SU-DHL-6 (cell line): ENCODE measurements around the gene THSD4.

Experiments
- EZH2phosphoT487 ChIP-seq: fragments of 200-600 bp; sonication (generic), shearing (Covaris generic); conservative IDR thresholded peaks from 2 replicates; pipeline ENCODE4 v1.6.1; 2018; ENCODE audit warnings: mild to moderate bottlenecking, antibody characterized with exemption, low read length, moderate library complexity, mixed read lengths
- TF ChIP-seq, protein P1 (sequence below): fragments of 200-600 bp; sonication (generic); IDR thresholded peaks from one replicate; pipeline ENCODE4 v1.5.1; 2017; ENCODE audit warnings: antibody characterized with exemption, mild to moderate bottlenecking, low read length, moderate library complexity; ENCODE audit not compliant: insufficient read depth, poor library complexity, severe bottlenecking

DNA sequence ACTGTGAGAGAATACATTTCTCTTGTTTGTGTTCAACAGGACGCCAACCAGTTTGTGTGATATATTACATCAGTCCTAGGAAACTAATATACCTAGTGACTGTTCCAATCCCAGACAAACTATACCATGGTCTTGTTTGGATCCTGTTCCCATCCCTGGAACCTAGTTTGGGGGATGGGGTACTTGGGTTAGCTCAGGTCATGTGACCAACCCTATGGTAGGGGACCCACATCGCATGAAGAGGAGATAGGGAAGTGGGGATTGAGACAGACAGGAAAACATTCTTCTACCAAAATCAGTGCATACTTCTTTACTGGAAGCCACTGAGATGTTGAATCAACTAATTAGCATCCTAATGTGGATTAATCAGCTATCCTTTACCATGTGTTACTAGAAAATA is 146.1 kb downstream of the THSD4 start:
- TF ChIP-seq, protein P1, sequence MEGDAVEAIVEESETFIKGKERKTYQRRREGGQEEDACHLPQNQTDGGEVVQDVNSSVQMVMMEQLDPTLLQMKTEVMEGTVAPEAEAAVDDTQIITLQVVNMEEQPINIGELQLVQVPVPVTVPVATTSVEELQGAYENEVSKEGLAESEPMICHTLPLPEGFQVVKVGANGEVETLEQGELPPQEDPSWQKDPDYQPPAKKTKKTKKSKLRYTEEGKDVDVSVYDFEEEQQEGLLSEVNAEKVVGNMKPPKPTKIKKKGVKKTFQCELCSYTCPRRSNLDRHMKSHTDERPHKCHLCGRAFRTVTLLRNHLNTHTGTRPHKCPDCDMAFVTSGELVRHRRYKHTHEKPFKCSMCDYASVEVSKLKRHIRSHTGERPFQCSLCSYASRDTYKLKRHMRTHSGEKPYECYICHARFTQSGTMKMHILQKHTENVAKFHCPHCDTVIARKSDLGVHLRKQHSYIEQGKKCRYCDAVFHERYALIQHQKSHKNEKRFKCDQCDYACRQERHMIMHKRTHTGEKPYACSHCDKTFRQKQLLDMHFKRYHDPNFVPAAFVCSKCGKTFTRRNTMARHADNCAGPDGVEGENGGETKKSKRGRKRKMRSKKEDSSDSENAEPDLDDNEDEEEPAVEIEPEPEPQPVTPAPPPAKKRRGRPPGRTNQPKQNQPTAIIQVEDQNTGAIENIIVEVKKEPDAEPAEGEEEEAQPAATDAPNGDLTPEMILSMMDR = no peak
- TF ChIP-seq EZH2phosphoT487 = no peak
